ENCODE data around the gene OSM.
A peak's percentile ranks its signal among the peaks of the same experiment; 100 is the strongest.

Gene OSM

GRCh38 chr22:30285176-30285845 is 18.7 kb upstream of the OSM start:
- no peak for DNase-seq

- DNase-seq = no peak
These were observed 18.0 kb upstream of the OSM start for GRCh38 chr22:30284666-30285065.

- no peak for DNase-seq
These were observed 17.5 kb upstream of the OSM start for GRCh38 chr22:30284172-30284571.

GRCh38 chr22:30283342-30283741 is 16.7 kb upstream of the OSM start:
- no peak for DNase-seq

- DNase-seq = no peak
These were observed 16.0 kb upstream of the OSM start for GRCh38 chr22:30282616-30283046.

- no peak for DNase-seq
These were observed 13.9 kb upstream of the OSM start for GRCh38 chr22:30280505-30280904.

GRCh38 chr22:30279932-30280331 is 13.3 kb upstream of the OSM start:
- DNase-seq = no peak

GRCh38 chr22:30279046-30279788 is 12.6 kb upstream of the OSM start:
- DNase-seq = no peak

DNA sequence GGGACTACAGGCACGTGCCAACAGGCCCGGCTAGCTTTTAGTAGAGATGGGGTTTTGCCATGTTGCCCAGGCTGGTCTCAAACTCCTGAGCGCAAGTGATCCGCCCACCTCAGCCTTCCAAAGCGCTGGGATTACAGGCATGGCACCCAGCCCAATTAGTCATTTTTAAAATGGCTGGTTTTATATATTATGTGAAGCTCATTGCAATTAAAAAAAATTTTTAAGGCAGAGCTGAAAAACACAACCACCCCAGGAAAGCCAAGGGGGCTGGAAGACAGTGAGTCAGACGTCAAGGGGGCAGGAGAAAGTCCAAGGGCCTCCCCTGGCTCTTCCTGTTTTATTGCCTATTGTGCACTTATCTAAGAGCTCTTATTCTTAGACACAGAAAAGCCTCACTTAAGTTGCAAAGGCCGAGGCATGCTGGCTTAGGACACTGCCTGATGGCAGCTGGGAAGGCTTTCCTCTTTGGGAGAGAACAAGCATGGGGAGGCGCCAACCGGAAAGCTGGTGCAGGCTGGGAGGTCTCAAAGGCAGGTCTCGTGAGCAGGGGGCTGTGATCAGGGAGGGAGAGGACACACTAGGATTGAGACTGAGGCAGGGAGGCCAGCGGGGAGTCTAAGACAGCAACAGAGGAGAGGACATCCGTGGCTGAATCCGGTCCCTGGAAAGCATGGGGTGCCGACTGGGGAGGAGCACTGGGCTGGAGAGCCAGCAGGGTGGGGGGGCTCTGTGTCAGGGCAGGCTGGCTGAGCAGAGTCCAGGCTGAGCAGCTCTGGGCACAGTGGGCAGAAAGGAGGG is 11.1 kb upstream of the OSM start:
- DNase-seq = peak; percentile 68

GRCh38 chr22:30276039-30276438 is 9.4 kb upstream of the OSM start:
- DNase-seq = no peak

- DNase-seq = no peak
These were observed 9.0 kb upstream of the OSM start for GRCh38 chr22:30275625-30276024.

GRCh38 chr22:30274437-30274812 is 7.8 kb upstream of the OSM start:
- no peak for DNase-seq

- DNase-seq = no peak
These were observed 7.2 kb upstream of the OSM start for GRCh38 chr22:30273711-30274436.

DNA sequence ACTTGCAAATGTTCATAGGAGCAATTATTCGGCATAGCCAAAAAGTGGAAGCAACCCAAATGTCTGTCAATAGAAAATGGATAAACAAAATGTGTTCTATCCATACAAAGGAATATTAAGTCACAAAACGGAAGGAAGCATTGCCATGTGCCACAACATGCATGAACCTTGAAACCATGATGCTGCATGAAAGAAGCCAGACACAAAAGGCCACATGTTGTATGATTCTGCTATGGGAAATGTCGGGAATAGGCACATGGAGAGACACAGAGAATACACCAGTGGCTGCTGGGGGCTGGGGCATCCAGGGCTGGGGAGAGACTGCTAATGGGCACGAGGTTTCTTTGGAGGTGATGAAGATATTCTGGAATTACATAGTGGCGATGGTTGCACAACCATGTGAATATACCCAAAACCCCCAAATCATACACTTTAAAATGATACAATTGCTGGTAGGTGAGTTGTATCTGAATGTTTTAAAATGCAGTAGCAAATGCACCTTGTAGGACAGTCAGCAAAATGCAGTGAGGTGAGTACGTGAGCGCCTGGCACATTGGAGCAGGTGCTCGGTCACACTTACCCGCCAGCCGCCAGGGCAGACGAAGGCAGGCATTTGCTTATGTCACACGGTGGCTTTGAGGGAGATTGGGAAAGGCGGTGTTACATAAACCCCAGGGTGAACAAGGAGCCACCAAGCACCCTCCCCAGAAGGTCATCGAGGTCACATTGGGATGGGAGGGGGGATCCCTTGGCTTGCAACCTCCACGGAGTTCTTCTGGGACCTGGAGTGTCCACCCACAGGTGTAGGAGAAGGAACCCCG is 6.3 kb upstream of the OSM start:
- no peak for DNase-seq

DNA sequence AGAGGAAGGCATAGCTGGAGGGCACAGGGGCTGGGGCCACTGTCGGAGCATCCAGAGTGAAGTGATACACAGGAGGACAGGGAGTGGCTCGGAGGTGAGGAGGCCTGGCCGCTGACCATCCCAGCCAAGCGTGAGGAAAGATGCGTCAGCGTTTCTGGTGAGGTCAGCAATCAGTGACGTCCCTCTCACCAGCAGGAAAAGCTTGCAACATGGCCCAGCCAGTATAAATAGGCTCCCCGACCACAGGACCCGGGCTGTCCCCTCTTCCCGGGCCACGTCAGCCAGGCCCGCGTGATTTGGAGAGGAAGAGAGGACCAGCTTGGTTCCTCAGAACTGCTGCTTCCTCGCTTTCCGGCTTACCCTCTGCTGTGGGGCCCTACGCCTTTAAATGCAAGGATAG is 4.2 kb upstream of the OSM start:
- no peak for DNase-seq

DNA sequence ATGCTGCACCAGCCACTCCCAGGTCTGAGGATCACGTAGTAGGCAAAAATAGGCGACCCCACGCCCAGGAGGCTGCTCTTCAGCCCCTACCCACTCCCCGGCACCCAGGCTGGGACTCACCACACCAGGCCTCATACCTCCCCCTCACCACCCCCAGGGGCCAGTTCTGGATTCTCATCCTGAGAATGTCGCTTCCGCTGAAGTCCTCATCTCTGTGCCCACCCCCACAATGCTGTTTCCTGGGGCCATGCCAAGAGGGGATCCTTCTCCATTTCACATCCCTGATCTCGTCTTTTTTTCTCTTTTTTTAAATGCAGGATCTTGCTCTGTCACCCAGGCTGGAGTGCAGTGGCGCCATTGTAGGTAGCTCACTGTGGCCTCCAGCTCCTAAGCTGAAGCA is 1.7 kb upstream of the OSM start:
- no peak for DNase-seq

GRCh38 chr22:30267382-30268302 is 991 bp upstream of the OSM start:
- DNase-seq = no peak

GRCh38 chr22:30265823-30266444 is 717 bp downstream of the OSM start:
- no peak for DNase-seq

GRCh38 chr22:30265131-30265720 is 1.4 kb downstream of the OSM start:
- DNase-seq = no peak

DNA sequence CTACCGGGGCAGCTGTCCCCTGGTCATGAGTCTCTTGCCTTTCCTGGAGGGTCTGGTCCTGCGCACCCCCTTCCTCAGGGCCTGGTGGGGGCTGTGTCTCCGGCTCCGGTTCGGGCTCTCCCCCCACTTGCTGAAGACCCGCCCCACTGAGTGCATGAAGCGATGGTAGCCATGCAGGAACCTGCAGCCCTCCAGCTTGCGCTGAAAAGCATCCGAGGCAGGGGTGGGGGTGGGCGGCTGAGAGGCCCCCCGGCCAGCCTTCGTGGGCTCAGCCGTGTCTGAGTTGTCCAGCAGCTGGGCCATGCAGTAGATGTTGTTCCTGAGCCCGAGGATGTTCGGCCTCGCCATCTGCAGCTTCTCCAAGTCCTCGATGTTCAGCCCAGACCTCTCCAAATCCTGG is 2.8 kb downstream of the OSM start:
- DNase-seq = no peak

Data from fibroblast of skin of back (primary cell).